GM12801 (cell line): ENCODE data around the gene D2HGDH.

Experiments used
- CTCF ChIP-seq: IDR thresholded peaks from one replicate; pipeline ENCODE4 v1.5.1; 2011; ENCODE audit warnings: control low read depth; ENCODE audit not compliant: insufficient read length; ENCODE audit errors: extremely low read depth

The D2HGDH gene

GRCh38 chr2:241769819-241770184, 35.4 kb downstream of the D2HGDH start:
- no peak for TF ChIP-seq CTCF

- no peak for TF ChIP-seq CTCF
Observed at GRCh38 chr2:241770185-241770935, 35.9 kb downstream of the D2HGDH start.

GRCh38 chr2:241770936-241771285, 36.5 kb downstream of the D2HGDH start:
- TF ChIP-seq CTCF, result no peak

- TF ChIP-seq CTCF, result no peak
Observed at GRCh38 chr2:241771286-241772062, 37.0 kb downstream of the D2HGDH start.

- TF ChIP-seq CTCF, result no peak
Observed at GRCh38 chr2:241772063-241772499, 37.7 kb downstream of the D2HGDH start.

- no peak for TF ChIP-seq CTCF
Observed at GRCh38 chr2:241773511-241774418, 39.3 kb downstream of the D2HGDH start.

- no peak for TF ChIP-seq CTCF
Observed at GRCh38 chr2:241774419-241775222, 40.2 kb downstream of the D2HGDH start.
